GM12878 (cell line): ENCODE data around the gene ZSCAN9. TPM values are rescaled to one million over a fixed set of nuclear protein-coding genes. Genes with fewer than 3 reads are reported as not detected.

Experiments used
- ATAC-seq: fragments of 200-7000 bp; cut with Tn5 transposase; 3 replicates; pipeline ENCODE4 v1.9.1; 2020; ENCODE audit warnings: mild to moderate bottlenecking, moderate library complexity
- BruUV-seq: library from RNA; stranded (reverse); fragments of 400-500 nt; replicated peaks from 2 replicates; lab custom pipeline; 2021; lab: Mats Ljungman, UMichigan
- CTCF ChIA-PET: fragments of 300-600 bp; sonication (Branson Sonifier 250); formaldehyde crosslinking; extraction: SDS; loops from one replicate; lab custom pipeline; 2021; ENCODE audit warnings: inconsistent platforms; lab: Yijun Ruan, JAX
- POLR2A ChIA-PET: fragments of 350-600 bp; formaldehyde crosslinking; extraction: SDS; loops from one replicate; lab custom pipeline; 2021; ENCODE audit warnings: inconsistent platforms; lab: Charles Lee
- RAD21 ChIA-PET: fragments of 300-600 bp; sonication (Branson Sonifier 250); formaldehyde crosslinking; loops from one replicate; lab custom pipeline; 2023; ENCODE audit warnings: antibody characterized with exemption; ENCODE audit not compliant: unreplicated experiment; lab: Charles Lee
- SMC1A ChIA-PET: fragments of 300-600 bp; sonication (Branson Sonifier 250); formaldehyde crosslinking; loops from one replicate; lab custom pipeline; 2023; ENCODE audit not compliant: unreplicated experiment, uncharacterized antibody; lab: Charles Lee
- DNase-seq: peaks from one replicate; pipeline ENCODE4 v3.0.0-alpha.2; 2011; ENCODE audit warnings: low read depth, low spot score
- FAIRE-seq: peaks from 3 replicates; lab custom pipeline; 2011; peaks lifted over from hg19 to GRCh38; lab: Jason Lieb, UNC
- H2AFZ ChIP-seq: 2 replicates; pipeline ENCODE4 v1.6.0; 2011; ENCODE audit warnings: low read depth, low read length, control low read depth; ENCODE audit not compliant: control insufficient read depth
- H3K27ac ChIP-seq: 2 replicates; pipeline ENCODE4 v1.5.1; 2011; ENCODE audit warnings: control low read depth; ENCODE audit not compliant: control insufficient read depth, insufficient read depth
- H3K27me3 ChIP-seq, 2 experiments: replicated peaks in 1 of 2; 2 replicates each; pipeline versions ENCODE4 v1.6.0 to v1.6.1; 2011; ENCODE audit warnings: low read length in 1 of 2; ENCODE audit not compliant: control insufficient read depth in 2 of 2, insufficient read depth in 2 of 2
- H3K36me3 ChIP-seq, 2 experiments: 2 replicates each; pipeline ENCODE4 v1.5.1; 2011; ENCODE audit warnings: low read length in 1 of 2; ENCODE audit not compliant: control insufficient read depth in 2 of 2, insufficient read depth in 2 of 2
- H3K4me1 ChIP-seq: 2 replicates; pipeline ENCODE4 v1.6.1; 2011; ENCODE audit warnings: mild to moderate bottlenecking, low read length, moderate library complexity, mixed read lengths; ENCODE audit not compliant: control insufficient read depth, insufficient read depth
- H3K4me2 ChIP-seq: 2 replicates; pipeline ENCODE4 v1.6.0; 2011; ENCODE audit warnings: control low read depth; ENCODE audit not compliant: control insufficient read depth, insufficient read depth
- H3K4me3 ChIP-seq: fragments of 200-600 bp; sonication (generic); 2 replicates; pipeline ENCODE4 v1.5.1; 2016
- H3K79me2 ChIP-seq: 2 replicates; pipeline ENCODE4 v1.6.0; 2011; ENCODE audit warnings: low read length; ENCODE audit not compliant: control insufficient read depth, insufficient read depth
- H3K9ac ChIP-seq: 2 replicates; pipeline ENCODE4 v1.8.0; 2011; ENCODE audit warnings: low read length, control low read depth, mixed read lengths; ENCODE audit not compliant: control insufficient read depth, insufficient read depth
- H3K9me3 ChIP-seq: replicated peaks from 3 replicates; pipeline ENCODE4 v1.5.1; 2011; ENCODE audit warnings: mild to moderate bottlenecking, low read length; ENCODE audit not compliant: control insufficient read depth, insufficient read depth
- H4K20me1 ChIP-seq: 2 replicates; pipeline ENCODE4 v1.6.0; 2011; ENCODE audit not compliant: control insufficient read depth, insufficient read depth
- JUND ChIP-seq: IDR thresholded peaks from 2 replicates; pipeline ENCODE4 v1.6.1; 2012; ENCODE audit warnings: low read depth, mild to moderate bottlenecking, low read length, improper control_type of control experiment, moderate library complexity
- NFYA ChIP-seq: IDR thresholded peaks from 2 replicates; pipeline ENCODE4 v1.6.1; 2011; ENCODE audit warnings: low read depth, mild to moderate bottlenecking, low read length, improper control_type of control experiment, borderline replicate concordance
- NR2C1 ChIP-seq: fragments of 450-650 bp; IDR thresholded peaks from 2 replicates; pipeline ENCODE4 v1.6.1; 2017; ENCODE audit warnings: antibody characterized with exemption, mild to moderate bottlenecking, moderate library complexity
- ZNF274 ChIP-seq: IDR thresholded peaks from one replicate; pipeline ENCODE4 v1.8.0; 2011; ENCODE audit not compliant: insufficient read length, insufficient read depth
- WGBS: methylation state at CpG from one replicate; pipeline ENCODE4 v1.1.6; 2016; ENCODE audit warnings: low lambda C conversion rate; ENCODE audit not compliant: insufficient replicate concordance, insufficient coverage; ENCODE audit errors: missing lambda C conversion rate; 5-methylcytosine and 5-hydroxymethylcytosine counted together
- in situ Hi-C: fragments of 300-500 bp; cut with MboI; formaldehyde crosslinking; loops from 9 replicates; pipeline ENCODE4 v1.14.3; 2018; ENCODE audit warnings: mixed read lengths
- intact Hi-C: fragments of 100-400 bp; cut with micrococcal nuclease; formaldehyde crosslinking; loops from one replicate; pipeline ENCODE4 v1.14.2; 2022; ENCODE audit not compliant: unreplicated experiment
- polyA plus RNA-seq, 11 experiments: library from polyadenylated mRNA; depleted of rRNA in 4 of 11; unstranded in 6 of 11; stranded (reverse) in 5 of 11; fragments of >200 nt; fragmentation: Nextera tagmentation in 4 of 11; fragmentation: Illumina TruSeq in 1 of 11; extraction: Ambion mirVana in 4 of 11; extraction: Trizol in 1 of 11; gene quantifications; 1 replicate in 1 of 11; 2 replicates in 10 of 11; pipeline versions ENCODE4 v1.2.1 to v1.2.3, GENCODE V29; 2011 to 2016; ENCODE audit warnings: inconsistent platforms in 2 of 11, missing spikeins in 2 of 11, low read depth in 1 of 11
- total RNA-seq, 4 experiments: library from RNA; depleted of rRNA in 3 of 4; stranded (reverse); fragments of >200 nt in 3 of 4; fragmentation: Illumina TruSeq in 1 of 4; extraction: Trizol in 1 of 4; gene quantifications; 2 replicates each; pipeline versions ENCODE4 v1.2.1 to v1.2.3, GENCODE V29; 2013 to 2021
- TF ChIP-seq, protein P1 (sequence below): IDR thresholded peaks from 2 replicates; pipeline ENCODE4 v1.6.1; 2012; ENCODE audit warnings: improper control_type of control experiment, low read depth, low read length; ENCODE audit not compliant: insufficient replicate concordance

Gene ZSCAN9
- total and polyA plus RNA-seq, 10 of the 15 experiments (the other 5 are each of a cell fraction or from before 2014, with no cell fraction given), result 8.1 to 28.7 (median 17.4) TPM

DNA sequence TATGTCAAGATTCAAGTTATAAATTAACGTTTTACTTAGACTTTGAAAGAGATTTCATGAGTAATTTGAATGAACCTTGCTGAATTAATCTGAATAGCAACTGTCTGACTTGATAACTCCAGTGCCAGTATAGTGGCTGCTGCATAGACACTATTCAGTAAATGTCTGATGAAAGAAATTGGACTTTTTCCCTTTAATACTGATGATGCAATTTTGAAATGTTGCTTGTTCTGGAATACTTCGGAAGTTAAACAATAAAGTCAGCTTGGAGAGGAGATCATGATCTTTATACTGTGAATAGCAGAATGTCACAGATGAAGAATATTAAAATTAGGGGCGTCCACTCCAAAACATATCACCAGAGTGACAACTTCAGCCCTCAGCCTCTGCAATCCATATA is 52.7 kb downstream of the ZSCAN9 start:
- intact Hi-C loops (no loop called here), in situ Hi-C loops (no loop called here)
- H3K9ac ChIP-seq, result no peak overlapping the region
- H3K27me3 ChIP-seq, result no peaks in the 10 kb centered on the region
- ATAC-seq (no peak), DNase-seq (no peak), FAIRE-seq (no peak)
- CTCF ChIA-PET, result interaction anchor here (0.6 kb wide), 1 partner anchor 500 kb away, joined by 3 read pairs; no protein-coding TSS in a partner anchor
- no peak overlapping the region for H3K4me2 ChIP-seq
- H3K27ac ChIP-seq, result no peak overlapping the region
- TF ChIP-seq NFYA (no peak), NR2C1 (no peak), JUND (no peak)
- H3K36me3 ChIP-seq, result peaks cover 0 to 6% of the 10 kb centered on the region in 2 experiments
- RAD21 ChIA-PET, result interaction anchor here (1.1 kb wide), 1 partner anchor 11 kb away, joined by 3 read pairs; the partner anchor contains the start of gene ZSCAN26
- no peak overlapping the region for H3K4me3 ChIP-seq
- BruUV-seq, result no TSS peak
- H3K4me1 ChIP-seq, result no peaks in the 10 kb centered on the region
- H4K20me1 ChIP-seq, result no peaks in the 10 kb centered on the region
- SMC1A ChIA-PET, result interaction anchor here (1.0 to 4.9 kb wide), 4 partner anchors 10 to 70 kb away, joined by 3 to 27 read pairs (median 3); partner anchors contain the start of gene ZSCAN26
- WGBS, result 94% methylated on average over 3 of the region's 3 CpGs
- no peaks in the 10 kb centered on the region for H3K9me3 ChIP-seq
- no peaks in the 10 kb centered on the region for H3K79me2 ChIP-seq
- H2AFZ ChIP-seq, result no peak overlapping the region
- POLR2A ChIA-PET, result no interaction called here

DNA sequence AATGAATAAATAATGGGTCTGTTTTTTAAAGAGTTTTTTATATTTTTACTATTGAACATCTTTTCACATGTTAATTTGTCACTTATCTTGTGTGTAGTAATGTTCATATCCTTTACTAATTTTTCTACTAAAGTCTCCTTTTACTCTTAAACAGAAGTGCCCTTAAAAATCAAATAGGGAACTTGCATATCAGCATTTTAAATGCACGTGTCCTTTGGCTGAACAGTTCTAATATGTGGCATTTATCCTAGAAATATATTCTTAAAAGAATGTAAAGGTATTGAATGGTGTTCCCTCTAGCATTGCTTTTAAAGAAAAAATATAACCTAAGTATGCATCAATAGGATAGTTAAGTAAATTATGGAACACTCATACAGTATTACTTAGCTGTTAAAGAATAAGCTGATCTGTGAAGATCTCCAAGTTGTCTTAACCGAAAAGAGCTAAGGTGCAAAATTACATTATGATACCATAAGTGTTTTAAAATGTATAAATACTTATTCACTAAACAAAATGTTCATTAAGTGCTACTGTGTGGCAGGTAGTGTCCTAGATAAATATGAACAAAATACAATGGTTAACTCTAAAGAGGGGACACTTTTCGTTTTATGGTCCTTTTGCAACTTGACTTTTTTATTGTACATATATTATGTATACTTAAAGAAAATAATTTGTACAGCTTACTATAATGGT is 55.7 kb downstream of the ZSCAN9 start:
- H3K36me3 ChIP-seq, result peaks cover 0 to 6% of the 10 kb centered on the region in 2 experiments; a peak in 2 of 4 replicates
- no peak overlapping the region for H3K27ac ChIP-seq
- no TSS peak for BruUV-seq
- H3K9me3 ChIP-seq, result peaks cover 1% of the 10 kb centered on the region; the same call in 1 of the 3 replicates
- RAD21 ChIA-PET, result interaction anchor here (0.9 to 3.2 kb wide), 4 partner anchors 13 to 139 kb away, joined by 3 to 14 read pairs (median 6); partner anchors contain the start of genes ZKSCAN3, ZKSCAN8 and ZSCAN26
- intact Hi-C loops, result loop anchor here (5.0 kb wide), 1 partner anchor 67 kb away; the partner anchor contains the start of gene ZKSCAN3
- H3K9ac ChIP-seq, result peak overlapping the region; percentile 69
- SMC1A ChIA-PET, result interaction anchor here (1.0 to 4.9 kb wide), 9 partner anchors 9 to 75 kb away, joined by 3 to 27 read pairs (median 4); partner anchors contain the start of genes ZKSCAN3, ZKSCAN4, ZSCAN26 and ZSCAN31
- POLR2A ChIA-PET, result interaction anchor here (0.7 to 2.0 kb wide), 6 partner anchors 10 to 57 kb away, joined by 3 to 6 read pairs (median 4); partner anchors contain the start of genes ZKSCAN4 and ZSCAN31
- no peaks in the 10 kb centered on the region for H3K79me2 ChIP-seq
- FAIRE-seq (no peak), ATAC-seq (no peak), DNase-seq (no peak)
- no peaks in the 10 kb centered on the region for H4K20me1 ChIP-seq
- peak overlapping the region; percentile 85 for H3K4me2 ChIP-seq
- CTCF ChIA-PET, result interaction anchor here (0.9 to 1.3 kb wide), 3 partner anchors 28 to 103 kb away, joined by 3 to 4 read pairs (median 3); partner anchors contain the start of gene ZKSCAN4
- in situ Hi-C loops, result no loop called here
- no peaks in the 10 kb centered on the region for H3K4me1 ChIP-seq
- WGBS, result 49% methylated on average over 3 of the region's 3 CpGs
- H3K4me3 ChIP-seq, result peak overlapping the region; percentile 71; the same call in 1 of the 2 replicates
- no peaks in the 10 kb centered on the region for H3K27me3 ChIP-seq
- H2AFZ ChIP-seq, result peak overlapping the region; percentile 88
- no peak for TF ChIP-seq ZNF274
- TF ChIP-seq, protein P1, sequence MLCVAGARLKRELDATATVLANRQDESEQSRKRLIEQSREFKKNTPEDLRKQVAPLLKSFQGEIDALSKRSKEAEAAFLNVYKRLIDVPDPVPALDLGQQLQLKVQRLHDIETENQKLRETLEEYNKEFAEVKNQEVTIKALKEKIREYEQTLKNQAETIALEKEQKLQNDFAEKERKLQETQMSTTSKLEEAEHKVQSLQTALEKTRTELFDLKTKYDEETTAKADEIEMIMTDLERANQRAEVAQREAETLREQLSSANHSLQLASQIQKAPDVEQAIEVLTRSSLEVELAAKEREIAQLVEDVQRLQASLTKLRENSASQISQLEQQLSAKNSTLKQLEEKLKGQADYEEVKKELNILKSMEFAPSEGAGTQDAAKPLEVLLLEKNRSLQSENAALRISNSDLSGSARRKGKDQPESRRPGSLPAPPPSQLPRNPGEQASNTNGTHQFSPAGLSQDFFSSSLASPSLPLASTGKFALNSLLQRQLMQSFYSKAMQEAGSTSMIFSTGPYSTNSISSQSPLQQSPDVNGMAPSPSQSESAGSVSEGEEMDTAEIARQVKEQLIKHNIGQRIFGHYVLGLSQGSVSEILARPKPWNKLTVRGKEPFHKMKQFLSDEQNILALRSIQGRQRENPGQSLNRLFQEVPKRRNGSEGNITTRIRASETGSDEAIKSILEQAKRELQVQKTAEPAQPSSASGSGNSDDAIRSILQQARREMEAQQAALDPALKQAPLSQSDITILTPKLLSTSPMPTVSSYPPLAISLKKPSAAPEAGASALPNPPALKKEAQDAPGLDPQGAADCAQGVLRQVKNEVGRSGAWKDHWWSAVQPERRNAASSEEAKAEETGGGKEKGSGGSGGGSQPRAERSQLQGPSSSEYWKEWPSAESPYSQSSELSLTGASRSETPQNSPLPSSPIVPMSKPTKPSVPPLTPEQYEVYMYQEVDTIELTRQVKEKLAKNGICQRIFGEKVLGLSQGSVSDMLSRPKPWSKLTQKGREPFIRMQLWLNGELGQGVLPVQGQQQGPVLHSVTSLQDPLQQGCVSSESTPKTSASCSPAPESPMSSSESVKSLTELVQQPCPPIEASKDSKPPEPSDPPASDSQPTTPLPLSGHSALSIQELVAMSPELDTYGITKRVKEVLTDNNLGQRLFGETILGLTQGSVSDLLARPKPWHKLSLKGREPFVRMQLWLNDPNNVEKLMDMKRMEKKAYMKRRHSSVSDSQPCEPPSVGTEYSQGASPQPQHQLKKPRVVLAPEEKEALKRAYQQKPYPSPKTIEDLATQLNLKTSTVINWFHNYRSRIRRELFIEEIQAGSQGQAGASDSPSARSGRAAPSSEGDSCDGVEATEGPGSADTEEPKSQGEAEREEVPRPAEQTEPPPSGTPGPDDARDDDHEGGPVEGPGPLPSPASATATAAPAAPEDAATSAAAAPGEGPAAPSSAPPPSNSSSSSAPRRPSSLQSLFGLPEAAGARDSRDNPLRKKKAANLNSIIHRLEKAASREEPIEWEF, result no peak
